Embryonic facial prominence (tissue), 1 donor: Measurements from ENCODE around the gene MEX3D.

Experiments
- DNase-seq: peaks from one replicate; pipeline ENCODE4 v3.0.0-alpha.2; 2016; ENCODE audit errors: extremely low spot score

MEX3D gene

DNA sequence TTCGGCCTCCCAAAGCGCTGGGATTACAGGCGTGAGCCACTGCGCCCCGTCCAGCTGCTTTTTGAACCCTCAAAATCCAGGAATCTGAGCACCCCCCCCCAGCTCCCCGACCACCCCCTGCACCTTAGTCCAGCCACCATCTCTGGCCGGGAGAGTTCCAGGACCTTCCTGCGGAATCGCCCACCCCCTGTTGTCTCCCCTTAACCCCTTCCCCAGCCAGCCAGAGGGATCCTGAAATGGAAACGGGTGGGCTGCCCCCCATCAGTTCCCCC lies 25.3 kb upstream of the MEX3D start:
- DNase-seq, result no peak

DNA sequence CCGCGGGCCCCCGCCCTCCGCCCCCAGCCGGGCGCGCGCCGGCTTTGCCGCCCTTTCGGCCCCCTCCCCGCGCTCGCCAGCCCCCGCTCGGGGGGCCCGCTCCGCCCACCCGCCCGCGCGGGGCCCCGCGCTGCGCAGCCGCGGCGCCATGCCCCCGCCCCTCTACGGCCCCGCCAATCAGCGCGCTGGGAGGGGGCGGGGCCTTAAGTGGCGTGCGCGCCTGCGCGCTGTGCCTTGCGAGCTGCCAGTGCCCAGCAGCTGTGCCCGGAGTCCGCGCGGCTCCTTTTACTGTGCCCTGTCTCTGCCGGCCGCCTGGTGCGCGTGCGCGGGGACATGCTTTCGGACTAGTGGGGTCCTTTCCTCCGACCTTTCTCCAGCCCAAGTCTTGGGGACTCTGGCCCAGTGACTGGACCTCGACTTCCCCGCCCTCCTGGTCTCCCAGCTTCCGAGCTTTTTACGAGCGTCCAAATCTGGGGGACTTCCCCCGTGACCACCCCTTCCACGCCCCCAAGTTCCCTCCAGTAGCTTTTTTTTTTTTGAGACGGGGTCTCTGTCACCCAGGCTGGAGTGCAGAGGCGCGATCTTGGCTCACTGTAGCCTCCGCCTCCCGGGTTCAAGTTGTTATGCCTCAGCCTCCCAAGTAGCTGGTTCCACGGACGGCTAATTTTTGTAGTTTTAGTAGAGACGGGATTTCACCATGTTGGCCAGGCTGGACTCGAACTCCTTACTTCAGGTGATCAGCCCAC lies 24.8 kb upstream of the MEX3D start, which contains the start of gene MBD3:
MBD3 (minus strand) TSS at position 111 of the 746 bp plus-strand sequence. CDS start 234 bp downstream, outside the sequence.
- peak; percentile 82 for DNase-seq

DNA sequence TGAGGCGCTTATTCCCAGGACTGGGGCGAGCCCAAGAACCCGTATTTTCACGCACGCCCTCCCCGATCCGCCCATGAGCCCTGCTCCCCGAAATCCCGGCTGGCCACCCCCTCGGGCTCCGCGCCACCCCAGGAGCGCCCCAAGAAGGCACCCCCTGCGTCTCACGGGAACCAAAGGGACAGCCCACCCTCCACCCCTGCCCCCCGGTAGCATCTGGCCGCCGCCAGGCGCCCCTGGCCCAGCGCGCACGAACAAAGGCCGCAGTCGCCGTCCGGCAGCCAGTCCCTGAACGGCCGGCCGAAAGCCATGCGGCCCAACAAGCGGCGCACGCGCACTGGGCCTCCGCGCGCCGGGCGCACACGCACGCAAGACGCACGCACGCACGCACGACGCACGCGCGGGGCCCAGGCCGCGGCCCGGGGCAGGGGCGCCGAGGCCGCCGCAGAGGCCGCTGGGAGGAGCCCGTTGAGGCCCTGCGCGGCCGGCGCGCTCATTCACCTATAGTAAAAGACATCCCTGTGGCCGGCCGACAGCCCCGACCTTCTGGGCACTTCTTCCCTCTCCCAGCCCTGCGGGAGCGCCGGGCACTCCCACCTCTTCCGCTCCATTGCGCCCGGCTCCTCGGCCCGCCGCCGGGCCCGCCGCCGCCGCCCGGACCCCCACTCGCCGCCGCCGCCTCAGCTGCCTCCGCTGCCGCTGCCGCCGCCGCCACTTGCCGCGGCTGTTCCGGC lies 24.1 kb upstream of the MEX3D start:
- peak; percentile 31 for DNase-seq

DNA sequence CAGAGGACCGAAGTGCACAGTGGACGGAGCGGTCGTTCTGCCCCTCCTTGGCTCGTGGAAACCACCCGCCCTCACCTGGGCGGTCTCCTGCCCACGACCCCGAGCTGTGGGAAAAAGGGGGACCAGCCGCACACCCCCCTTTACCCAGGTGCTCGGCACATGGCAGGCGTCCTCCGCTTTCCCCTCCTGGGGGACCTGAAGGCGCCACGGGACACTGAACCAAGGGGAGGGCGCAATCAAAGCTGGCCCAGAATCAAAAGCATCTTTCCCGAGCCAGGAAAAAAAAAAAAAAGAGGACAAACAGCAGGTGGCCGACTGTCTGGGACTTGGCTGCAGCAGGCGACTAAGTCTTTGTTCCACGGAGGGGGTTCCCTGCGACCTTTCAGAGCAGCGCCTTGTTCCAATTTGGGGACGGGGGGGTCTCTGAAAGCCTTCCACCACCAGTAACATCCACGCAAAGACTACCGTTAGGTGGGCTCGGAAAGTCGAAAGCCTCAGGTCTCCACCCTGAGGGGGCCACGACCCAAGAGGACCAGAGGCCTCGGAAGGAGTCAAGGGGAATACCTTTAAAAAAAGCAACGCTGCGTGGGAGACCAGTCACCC lies 23.4 kb upstream of the MEX3D start:
- DNase-seq, result no peak

DNA sequence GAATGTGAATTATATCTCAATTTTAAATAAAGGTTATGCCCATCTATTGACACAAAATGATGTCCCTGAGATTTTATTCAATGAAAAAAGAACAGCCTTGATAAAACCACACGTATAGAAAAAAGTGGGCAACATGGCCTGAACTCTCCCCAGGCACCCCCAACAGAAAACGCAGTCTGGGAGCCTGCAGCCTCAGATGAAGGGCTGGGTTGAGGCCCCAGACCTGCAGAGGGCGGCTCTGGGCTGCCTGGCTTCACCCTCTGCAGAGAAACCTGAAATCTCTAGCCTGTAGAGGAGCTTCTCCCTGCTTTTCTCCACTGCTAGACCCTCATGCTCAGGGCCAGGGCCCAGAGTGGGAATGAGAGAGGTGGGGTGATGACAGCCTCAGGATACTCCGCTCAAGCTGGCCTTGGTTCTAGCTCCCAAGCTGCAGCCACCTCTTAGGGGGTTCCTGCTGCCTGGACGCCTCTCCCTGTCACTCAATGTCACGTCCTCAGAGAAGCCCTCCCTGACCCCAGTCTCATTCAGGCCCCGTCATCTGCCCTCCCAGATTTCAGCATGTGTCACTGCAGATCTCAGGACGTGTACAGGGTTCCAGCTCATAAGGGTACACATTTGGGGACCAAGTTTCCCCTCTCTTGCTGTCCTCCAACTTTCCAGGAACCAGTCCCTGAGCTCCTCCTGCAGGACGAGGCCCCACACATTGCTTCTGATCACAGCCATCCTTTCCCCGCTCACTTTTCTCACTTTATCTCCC lies 22.7 kb upstream of the MEX3D start:
- DNase-seq, result no peak

DNA sequence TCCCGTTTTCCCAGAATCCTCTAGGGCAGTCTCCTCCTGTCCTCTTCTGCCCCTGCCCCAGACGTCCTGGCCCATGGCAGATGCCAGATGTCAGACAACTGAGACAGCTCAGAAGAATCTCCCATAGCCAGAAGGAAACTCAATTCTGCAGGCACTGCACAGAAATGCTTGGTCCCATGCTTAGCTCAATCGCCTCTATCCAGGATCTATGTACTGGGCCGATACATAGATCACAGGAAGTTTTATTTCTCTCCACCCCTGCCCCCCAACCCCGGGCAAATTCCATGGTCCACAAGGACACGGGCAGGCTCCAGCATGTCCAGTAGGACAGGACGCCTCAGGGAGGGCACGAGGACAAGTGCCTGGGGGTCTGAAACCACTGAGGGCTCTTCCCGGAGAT lies 19.7 kb upstream of the MEX3D start:
- DNase-seq, result no peak

DNA sequence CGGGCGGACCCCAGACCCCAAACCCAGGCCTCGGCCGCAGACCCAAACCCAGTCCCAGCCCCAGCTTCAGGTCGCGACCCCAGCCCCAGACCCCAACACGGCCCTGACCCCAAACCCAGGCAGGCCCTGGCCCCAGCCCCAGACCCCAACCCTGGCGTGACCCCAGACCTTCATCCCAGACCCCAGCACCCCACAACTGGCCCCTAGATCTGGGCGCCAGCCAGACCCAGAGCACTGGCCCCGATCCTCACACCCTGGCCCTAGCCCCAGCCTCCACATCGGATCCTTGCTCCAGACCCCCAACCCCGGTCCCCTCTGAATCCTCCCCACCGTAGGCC lies 17.1 kb upstream of the MEX3D start:
- no peak for DNase-seq

DNA sequence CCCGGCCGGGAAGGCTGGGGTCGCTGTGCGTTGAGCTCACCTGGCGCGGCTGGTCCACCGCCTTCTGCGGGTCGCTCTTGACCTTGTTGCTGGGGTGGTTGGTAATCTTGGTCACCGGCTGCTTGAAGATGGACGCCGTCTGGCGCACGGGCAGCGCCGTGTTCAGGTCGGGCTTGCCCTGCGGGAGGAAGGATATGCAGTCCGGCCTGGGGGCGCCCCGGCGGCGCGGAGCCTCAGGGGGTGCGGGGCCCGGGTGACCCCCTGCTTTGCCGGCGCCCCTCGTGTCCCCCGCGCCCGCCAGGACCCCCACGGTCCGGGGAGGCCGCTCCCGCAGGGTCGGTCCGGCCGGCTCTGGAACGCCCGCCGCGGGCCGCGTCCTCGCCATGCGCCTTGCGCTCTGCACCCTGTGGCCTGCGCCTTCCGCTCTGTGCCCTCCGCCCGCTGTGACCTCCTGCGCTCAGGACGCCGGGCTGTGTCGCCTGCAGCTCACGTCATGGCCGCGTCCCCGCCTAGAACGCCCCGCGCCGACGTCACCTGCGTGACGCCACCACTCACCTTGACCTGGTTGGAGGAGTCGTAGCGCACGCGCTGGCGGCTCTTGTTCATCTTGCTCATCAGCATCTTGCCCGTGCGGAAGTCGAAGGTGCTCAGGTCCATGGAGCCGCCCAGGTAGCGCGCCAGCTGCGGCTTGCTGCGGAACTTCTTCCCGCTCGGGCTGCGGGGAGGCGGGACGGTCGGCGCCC lies 16.5 kb upstream of the MEX3D start:
- DNase-seq, result no peak

DNA sequence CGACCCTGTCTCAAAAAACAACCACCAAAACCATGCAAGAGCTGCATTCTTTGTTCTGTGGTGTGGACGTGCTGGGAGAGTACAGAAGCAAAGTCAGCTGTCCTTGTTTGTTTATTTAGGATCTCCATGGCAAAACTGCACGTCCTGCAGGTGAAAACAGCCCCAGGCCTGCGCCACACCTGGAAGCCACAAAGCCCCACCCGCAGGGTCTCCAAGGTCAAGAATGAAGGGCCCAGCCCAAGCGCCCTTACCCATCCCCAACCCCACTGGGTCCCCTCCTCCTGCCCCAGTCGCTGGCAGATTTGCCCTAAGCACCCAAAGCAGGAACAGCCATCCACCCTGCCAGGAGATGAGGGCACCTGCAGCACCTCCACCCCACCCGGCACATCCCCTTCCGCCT lies 14.1 kb upstream of the MEX3D start:
- no peak for DNase-seq

DNA sequence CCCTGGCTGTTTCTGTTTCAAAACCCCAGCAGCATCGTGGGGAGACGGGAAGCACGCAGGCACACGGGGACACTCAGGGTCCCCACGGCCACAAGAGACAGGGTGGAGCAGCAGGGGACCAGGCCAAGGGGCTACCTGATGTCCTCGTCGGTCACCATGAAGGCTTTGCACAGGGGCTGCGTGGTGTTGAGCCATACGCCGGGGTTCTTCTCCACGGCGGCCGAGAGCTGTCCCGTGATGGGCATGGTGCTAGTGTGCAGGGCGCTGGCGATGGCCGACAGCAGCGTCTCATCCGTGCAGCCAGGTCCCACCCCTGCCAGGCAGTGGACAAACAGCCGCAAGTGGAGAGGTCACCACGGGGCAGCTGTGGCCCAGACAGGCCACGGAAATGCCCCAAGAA lies 12.8 kb upstream of the MEX3D start:
- DNase-seq, result no peak

DNA sequence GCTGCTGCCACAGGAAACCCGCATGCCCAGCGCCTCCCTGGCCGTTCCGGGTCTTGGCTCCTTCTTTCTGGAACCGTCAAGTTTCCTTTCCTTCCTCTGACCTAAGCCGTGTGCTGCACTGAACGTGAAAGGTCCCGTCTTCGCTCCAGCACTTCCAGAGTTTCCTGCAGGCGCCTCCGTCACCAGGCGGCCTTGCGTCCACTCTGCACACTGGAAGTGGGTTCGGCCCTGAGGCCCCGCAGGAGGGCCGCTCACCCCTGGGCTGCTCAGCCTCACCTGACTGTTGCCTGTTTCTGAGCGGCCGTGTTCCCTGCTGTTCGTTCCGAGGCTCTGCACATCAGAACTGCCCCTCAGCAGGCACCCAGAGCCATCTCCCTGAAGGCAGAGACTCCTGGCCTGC lies 12.3 kb upstream of the MEX3D start:
- DNase-seq, result no peak

DNA sequence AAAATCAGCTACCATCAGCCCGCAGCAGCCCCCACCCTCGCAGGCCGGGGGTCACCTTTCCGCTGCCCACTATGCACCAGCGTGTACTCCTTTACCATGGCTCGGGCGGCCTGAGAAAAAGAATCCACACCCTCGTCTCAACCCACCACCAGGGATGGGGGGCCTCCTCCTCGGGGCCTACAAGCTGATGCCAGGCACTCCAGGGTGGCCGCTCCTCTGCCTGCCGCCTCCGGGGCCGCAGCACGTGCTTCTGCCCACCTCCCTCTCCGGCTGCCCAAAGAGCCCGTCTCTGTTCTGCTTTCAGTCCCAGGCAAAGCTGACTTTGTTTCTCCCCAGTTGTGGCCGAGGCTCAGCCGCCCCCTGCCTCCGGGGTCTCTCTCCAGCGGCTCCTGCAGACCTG lies 11.1 kb upstream of the MEX3D start:
- DNase-seq, result no peak

DNA sequence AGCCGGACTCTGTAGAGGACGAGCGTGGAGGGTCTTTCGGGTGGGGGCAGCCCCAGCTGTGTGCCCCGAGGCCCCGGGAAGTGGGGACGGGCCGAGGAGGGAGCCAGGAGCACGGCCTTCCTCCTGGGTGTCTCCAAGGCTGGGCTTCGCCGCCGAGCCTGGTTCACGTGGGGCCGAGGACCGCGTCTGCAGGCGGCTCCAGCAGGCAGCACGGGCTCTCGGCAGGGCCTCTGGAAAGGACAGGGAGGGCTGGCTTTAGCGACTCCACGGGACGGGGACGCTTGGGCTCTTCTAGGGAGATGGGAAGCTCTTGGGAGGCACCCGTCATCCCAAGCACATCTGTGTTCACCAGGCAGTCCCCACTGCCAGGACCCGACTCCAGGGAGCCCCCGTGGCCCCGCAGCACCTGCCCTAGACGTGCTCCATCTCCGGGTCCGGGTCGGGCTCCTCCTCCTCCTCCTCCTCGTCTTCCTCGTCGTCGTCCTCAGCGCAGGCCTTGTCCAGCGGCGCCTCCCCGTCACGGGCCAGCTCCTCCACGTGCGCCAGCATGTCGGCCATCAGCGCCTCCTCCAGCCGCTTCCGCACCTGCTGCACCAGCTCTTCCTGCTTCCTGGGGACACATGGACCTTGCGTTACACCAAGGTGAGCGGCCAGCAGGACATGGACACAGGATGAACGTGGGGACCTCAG lies 9.9 kb upstream of the MEX3D start:
- no peak for DNase-seq

DNA sequence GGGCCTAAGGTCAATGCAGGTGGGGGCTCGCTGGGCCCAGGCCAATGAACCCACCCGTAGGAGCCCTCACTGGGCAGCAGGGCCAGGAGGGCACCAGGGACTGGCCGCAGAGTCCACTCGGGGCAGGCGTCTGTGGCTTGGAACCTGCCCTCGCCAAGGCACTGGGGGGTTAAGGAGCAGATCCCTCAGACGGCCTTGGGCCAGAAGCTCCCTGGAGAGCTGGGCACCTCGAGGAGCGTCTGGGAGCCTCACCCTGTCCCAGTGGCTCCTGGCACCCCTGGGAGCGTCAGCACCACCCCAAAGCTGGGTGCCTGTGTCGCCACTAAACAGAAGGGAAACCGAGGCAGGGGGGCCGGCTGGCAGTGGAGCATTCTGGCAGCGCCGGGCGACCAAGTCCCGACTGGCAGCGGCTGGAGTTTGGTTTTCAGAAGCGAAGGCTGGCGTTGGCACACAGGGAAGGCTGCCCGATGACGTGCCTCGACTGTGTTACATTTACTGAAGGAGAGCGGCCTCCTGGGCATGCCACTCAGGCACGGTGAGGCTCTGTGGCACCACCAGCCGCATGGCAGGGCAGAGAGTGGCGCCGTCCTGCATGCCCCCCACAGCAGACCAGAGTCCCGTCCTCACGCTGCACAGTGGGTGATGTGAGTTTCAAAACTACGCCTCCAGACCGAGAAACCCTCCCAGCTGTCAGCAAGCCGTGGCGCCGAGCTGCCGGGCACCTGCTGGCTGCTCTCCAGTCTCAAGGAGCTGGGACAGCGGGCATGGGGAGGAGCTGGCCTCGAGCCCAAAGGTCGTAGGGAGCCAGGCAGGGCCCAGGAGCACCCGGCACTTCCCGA lies 9.2 kb upstream of the MEX3D start:
- no peak for DNase-seq

DNA sequence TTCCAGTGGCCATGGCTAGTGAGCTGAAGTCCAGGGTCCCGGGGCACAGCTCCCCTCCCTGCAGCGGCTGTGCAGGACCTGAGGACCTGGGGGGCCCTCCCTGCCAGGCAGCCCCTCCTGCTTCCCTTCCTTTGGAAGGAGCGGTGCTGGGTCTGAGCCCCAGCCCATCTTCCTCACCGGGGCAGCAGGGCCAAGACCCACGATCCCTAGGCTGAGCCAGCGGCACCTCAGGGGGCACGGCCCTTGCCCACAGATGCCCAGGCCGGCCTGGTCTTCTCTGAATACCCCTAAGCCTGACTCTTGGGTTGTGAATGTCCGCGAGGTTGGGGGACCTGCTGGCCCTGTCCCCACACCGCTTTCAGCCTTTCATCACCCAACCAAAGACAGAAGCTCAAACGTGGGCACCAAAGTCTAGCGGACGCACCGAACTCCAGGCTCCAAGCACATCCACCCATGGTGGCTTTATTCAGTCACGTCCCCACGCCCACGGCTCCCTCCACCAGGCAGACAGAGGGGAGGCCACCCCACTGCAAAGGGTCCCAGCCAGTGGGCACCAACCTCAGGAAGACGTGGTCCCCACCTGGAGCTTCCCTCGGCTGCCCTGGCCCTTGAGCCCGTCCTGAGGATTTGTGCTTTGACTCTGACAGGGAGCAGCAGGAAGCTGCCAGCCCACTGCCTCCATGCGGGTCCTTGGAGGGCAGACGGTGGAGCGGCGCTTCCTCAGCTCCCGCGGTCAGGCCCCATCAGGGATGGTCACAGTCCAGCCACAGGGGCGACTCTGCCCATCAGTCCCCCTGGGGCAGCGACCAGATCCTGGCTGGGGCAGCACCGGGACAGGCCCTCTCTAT lies 8.3 kb upstream of the MEX3D start:
- DNase-seq, result no peak

DNA sequence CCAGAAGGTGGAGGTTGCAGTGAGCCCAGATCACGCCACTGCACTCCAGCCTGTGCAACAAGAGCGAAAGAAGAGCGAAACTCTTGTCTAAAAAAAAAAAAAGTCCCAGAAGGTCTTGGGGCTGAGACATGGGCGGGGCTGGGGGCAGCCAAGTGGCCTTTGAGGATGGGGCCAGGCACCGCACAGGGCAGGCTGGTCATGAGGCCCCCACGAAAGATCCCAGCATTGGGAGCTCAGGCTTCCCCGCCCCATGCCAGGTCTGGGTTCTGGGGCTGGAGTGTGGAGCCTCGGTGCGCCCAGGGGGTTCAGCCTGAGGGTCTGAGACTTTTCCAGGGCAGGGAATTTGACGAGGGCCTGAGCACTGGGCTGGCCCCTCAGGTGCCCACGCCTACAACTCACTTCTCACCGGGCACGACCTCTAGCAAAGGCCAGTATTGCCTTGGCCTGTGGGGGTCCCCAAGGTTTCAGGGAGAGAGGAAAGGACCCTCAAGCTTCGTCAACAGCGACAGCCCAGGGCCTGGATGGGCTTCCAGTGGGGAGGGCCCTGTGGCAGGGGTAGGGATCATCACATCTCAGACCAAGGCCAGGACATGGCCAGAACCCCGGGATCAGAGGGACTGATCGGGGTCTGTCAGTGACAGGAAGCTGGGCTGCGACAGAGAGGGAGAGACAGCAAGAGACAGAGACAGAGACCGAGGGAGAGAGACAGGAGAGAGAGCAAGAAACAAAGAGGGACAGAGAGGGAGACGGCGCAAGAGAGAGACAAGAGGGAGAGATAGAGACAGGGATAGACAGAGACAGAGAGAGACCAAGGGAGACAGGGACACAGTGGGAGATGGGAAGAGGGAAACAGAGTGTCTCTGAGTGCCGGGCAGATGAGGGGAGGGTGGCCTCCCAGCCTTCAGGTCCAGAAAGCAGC lies 7.5 kb upstream of the MEX3D start:
- DNase-seq, result no peak

DNA sequence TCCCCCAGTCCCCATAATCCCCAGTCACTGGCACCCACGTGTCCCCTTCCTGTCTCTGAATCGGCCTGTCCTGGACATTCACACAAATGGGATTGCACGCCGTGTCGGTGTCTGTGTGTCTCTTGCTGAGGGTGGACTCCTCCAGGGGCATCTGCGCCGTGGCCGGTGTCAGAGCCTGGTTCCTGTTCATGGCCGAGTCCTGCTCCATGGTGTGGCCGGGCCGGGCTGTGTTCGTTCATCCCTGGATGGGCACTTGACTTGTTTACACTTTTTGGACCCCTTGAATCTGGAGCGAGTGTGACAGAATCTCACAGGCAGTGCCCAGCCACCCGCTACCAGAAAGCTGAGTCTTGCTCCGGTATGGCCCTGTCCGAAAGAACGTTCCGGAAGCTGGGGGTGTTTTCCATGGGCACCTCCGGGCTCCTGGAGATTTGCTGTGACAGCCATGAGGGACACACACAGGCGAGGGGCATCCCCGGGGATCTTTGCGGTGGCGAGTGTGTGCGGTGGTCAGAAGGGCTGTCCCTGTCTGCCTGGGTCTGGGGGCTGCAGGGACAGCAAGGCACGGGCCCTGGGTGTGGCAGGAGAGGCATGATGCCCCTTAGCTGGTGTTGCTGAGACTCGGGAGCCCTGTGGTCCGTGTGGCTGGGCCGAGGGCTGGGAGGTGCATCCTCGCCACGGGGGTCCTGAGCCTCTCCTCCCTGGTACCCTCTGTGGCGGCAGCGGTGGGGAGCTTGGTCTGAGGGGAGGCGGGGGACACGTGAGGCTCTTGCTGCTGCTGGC lies 6.4 kb upstream of the MEX3D start:
- DNase-seq, result no peak

DNA sequence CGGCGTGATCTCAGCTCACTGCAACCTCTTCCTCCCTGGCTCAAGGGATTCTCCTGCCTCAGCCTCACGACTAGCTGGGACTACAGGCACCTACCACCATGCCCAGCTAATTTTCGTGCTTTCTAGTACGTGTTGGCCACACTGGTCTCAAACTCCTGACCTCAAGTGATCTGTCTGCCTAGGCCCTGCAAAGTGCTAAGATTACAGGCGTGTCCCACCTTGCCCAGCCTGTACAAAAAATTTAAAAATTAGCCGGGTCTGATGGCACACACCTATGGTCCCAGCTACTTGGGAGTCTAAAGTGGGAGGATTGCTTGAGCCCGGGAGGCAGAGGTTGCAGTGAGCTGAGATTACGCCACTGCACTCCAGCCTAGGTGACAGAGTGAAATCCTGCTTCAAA lies 4.7 kb upstream of the MEX3D start:
- DNase-seq, result no peak
